GM12892 (cell line): ENCODE data around the gene ACSL3.

ENCODE experiments used
- POLR2A ChIP-seq: IDR thresholded peaks from 2 replicates; pipeline ENCODE4 v1.6.1; 2011; ENCODE audit warnings: low read depth, low read length, control low read depth
- POLR2AphosphoS5 ChIP-seq: IDR thresholded peaks from 2 replicates; pipeline ENCODE4 v1.6.1; 2011; ENCODE audit warnings: low read depth, low read length, control low read depth

- TF ChIP-seq POLR2A, result no peak
- no peak for TF ChIP-seq POLR2AphosphoS5
Observed at GRCh38 chr2:222933458-222933857, 72.6 kb downstream of the ACSL3 start.
